Mucosa of descending colon (tissue), 3 donors: Measurements from ENCODE around the gene PROX1. TPM values are rescaled to one million over a fixed set of nuclear protein-coding genes. Genes with fewer than 3 reads are reported as not detected.

ENCODE experiments used
- ATAC-seq: fragments of 200-7000 bp; cut with Tn5 transposase; one replicate; pipeline ENCODE4 v1.9.1; 2020; ENCODE audit warnings: mild to moderate bottlenecking, moderate library complexity
- DNase-seq, 3 donors: peaks; one replicate each; pipeline ENCODE4 v3.0.0-alpha.2; 2020
- H3K36me3 ChIP-seq: fragments of 200-600 bp; one replicate; pipeline ENCODE4 v1.8.0; 2021; ENCODE audit warnings: low read depth, mild to moderate bottlenecking
- H3K4me1 ChIP-seq: fragments of 200-600 bp; one replicate; pipeline ENCODE4 v1.8.0; 2021; ENCODE audit warnings: low read depth, mild to moderate bottlenecking
- H3K4me3 ChIP-seq: fragments of 200-600 bp; one replicate; pipeline ENCODE4 v1.8.0; 2021; ENCODE audit warnings: mild to moderate bottlenecking
- H3K9me3 ChIP-seq: fragments of 200-600 bp; one replicate; pipeline ENCODE4 v1.8.0; 2021; ENCODE audit warnings: mild to moderate bottlenecking
- intact Hi-C, 2 donors: fragments of 100-400 bp; cut with DNase I in 1 of 2; cut with micrococcal nuclease in 1 of 2; formaldehyde crosslinking; loops; one replicate each; pipeline versions ENCODE4 v1.11.0 to v1.11.1; 2022; cut with DNase I, micrococcal nuclease
- total RNA-seq, 3 donors: library from RNA; stranded (reverse); fragmentation: NEBNext Ultra II Directional in 2 of 3; extraction: Animal tissue kit (Norgen Biotek cat#: 25700) in 2 of 3; gene quantifications; one replicate each; pipeline versions ENCODE4 v1.2.1 to v1.2.4, GENCODE V29; 2021 to 2023
- TF ChIP-seq, protein P1 (sequence below): fragments of 200-600 bp; IDR thresholded peaks from one replicate; pipeline ENCODE4 v1.8.0; 2022; ENCODE audit warnings: antibody characterized with exemption, mild to moderate bottlenecking
- donor health status: DM: no; HTN: no; CAD: no; lungs with moderate emphysema.
- donor health status: DM: no; HTN: no; CAD: no.
- donor health status: DM: no; HTN: yes; CAD: no.

The PROX1 gene
- total RNA-seq, 3 donors from 2014 or later, result 17.6 to 31.5 (median 19.2) TPM

DNA sequence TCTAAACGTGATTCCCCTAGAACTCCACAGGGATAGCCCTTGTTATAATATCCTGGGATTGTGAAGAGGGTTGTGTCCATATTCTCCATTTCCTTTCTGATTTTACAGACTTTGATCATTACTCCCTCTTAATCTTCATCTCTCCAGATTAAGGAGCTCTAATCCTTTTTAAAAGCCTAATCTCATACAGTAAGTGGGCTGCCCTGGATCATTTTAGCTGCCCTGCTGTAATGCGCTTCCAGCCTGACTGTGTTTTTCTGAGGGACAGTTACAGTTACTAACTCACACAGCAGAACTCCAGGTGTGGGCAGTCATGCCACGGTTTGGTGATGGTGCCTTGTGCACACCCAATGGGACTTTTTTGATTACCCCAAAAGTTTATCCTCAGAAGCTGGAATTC, 33.5 kb downstream of the PROX1 start:
- Histone ChIP-seq H3K4me1 (no peaks in the 10 kb centered on the region), H3K9me3 (no peaks in the 10 kb centered on the region), H3K4me3 (no peak overlapping the region), H3K36me3 (no peaks in the 10 kb centered on the region)
- ATAC-seq (no peak), DNase-seq (no peak)
- TF ChIP-seq, protein P1, sequence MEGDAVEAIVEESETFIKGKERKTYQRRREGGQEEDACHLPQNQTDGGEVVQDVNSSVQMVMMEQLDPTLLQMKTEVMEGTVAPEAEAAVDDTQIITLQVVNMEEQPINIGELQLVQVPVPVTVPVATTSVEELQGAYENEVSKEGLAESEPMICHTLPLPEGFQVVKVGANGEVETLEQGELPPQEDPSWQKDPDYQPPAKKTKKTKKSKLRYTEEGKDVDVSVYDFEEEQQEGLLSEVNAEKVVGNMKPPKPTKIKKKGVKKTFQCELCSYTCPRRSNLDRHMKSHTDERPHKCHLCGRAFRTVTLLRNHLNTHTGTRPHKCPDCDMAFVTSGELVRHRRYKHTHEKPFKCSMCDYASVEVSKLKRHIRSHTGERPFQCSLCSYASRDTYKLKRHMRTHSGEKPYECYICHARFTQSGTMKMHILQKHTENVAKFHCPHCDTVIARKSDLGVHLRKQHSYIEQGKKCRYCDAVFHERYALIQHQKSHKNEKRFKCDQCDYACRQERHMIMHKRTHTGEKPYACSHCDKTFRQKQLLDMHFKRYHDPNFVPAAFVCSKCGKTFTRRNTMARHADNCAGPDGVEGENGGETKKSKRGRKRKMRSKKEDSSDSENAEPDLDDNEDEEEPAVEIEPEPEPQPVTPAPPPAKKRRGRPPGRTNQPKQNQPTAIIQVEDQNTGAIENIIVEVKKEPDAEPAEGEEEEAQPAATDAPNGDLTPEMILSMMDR, result no peak
- intact Hi-C loops, result no loop called here

DNA sequence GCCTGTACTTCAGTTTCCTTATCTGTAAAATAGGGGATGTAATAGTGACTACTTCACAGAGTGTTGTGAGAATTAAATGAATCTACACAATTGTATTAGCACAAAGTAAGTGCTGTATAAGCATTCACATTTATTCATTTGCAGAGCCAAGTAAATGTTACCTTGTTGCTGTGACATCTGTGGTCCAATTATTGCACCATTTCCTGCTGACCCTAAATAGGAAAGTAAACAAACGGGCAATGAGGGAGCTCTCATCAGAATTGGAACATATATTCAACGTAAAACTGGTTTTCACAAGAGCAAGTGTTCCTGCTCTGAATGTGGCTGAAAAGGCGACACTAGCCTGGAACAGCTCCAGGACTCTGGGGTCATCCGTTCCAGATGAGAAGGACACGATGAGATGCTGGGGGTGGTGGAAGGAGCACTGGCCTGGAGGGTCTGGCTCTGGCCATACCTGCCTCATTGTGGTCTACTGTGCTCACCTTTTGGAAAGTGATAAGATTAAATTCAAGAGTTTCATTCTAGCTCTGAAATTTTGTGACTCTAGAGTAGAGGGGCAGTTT, 34.5 kb downstream of the PROX1 start:
- TF ChIP-seq, protein P1, result no peak
- ATAC-seq, result no peak
- H3K4me1 ChIP-seq, result no peaks in the 10 kb centered on the region
- H3K36me3 ChIP-seq, result no peaks in the 10 kb centered on the region
- no peak for DNase-seq
- H3K9me3 ChIP-seq, result no peaks in the 10 kb centered on the region
- H3K4me3 ChIP-seq, result no peak overlapping the region
- intact Hi-C loops, result no loop called here

DNA sequence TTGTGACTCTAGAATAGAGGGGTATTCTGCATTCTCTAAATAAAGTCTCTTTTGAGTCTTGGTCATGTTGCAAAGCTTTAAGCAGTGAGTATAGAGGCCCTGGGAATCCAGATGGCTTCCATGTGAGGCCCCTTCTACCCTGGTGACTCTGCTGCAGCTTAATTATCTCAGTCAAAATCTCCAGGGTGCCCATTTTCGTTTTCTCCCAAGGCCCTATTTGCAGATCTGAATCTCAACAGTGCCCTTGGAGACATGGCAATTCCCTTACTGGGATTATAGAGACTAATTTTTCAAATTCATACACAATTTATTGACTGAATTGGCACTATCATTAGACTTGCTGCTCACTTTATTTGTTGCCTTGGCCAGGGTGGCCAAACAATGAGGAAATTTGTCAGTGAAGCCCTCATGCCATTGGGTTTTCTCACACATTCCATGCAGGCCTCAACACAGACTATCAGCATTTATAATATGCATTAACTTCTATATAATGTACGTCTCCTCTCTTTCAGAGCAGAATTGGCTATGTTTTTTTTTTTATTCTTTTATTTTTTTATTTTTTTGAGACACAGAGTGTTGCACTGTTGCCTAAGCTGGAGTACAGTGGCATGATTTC, 35.1 kb downstream of the PROX1 start:
- intact Hi-C loops, result no loop called here
- Histone ChIP-seq H3K36me3 (no peaks in the 10 kb centered on the region), H3K4me3 (no peak overlapping the region), H3K9me3 (no peaks in the 10 kb centered on the region), H3K4me1 (no peaks in the 10 kb centered on the region)
- no peak for ATAC-seq
- DNase-seq, result no peak
- TF ChIP-seq, protein P1, result no peak

GRCh38 chr1:214026985-214027384, 39.2 kb downstream of the PROX1 start:
- Histone ChIP-seq H3K9me3 (no peaks in the 10 kb centered on the region), H3K4me3 (no peak overlapping the region), H3K36me3 (no peaks in the 10 kb centered on the region), H3K4me1 (no peaks in the 10 kb centered on the region)
- no peak for DNase-seq
- intact Hi-C loops, result no loop called here
- no peak for ATAC-seq
- TF ChIP-seq, protein P1, result no peak

DNA sequence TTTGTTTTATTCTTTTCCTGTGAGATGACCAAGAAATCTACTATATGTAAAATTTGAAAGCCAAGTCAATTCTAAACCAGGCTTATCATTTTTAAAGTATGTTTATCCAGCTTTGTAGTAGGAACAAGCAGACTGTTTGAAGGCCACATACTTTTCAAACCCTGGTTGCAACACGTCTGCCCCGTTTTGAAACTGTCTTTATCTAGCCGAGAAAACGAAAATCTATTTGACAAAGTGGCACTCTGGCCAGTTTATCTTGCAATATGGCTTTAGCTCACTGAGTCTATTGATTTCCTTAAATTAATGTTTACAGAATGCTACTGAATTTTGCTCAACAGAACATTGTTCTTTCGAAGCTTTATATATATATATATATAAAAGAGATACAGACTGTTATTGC, 39.7 kb downstream of the PROX1 start:
- Histone ChIP-seq H3K9me3 (no peaks in the 10 kb centered on the region), H3K4me1 (no peaks in the 10 kb centered on the region), H3K4me3 (no peak overlapping the region), H3K36me3 (no peaks in the 10 kb centered on the region)
- no peak for DNase-seq
- no peak for ATAC-seq
- intact Hi-C loops, result no loop called here
- TF ChIP-seq, protein P1, result no peak
